GM18508 (cell line): ENCODE measurements around the gene RLIM.

Experiments
- ATAC-seq: cut with Tn5 transposase; IDR thresholded peaks from one replicate; pipeline ENCODE4 v1.9.1; 2021; ENCODE audit warnings: moderate number of reproducible peaks; ENCODE audit not compliant: insufficient read depth, unreplicated experiment

Gene RLIM

DNA sequence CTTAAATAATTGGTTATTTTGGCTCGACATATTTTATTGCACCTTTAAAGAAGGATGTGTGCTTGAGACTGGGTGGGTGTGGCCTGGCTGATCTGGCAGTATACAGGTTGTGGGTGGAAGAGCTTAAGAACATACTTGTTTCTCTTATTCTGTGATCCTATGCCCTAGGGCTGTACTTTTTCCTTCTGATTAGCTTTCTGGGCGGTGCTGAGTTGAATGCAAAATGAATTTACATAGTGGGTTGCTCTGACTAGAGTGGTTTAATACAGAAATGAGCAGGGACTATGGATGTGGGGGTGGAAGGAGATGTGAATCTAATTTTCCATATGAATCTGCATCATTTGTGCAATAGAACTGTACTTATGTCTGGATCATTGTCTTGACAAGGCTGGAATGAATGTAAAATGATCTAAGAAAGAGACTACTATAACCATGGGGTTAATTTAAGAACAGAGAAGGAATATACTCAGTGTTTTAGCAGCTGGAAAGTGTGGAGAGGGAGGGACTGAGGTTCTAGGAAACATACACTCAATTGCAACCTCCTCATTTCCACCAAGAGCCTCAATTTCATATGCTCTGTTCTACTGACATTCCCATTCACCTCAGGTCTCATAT lies 73.7 kb downstream of the RLIM start:
- ATAC-seq = no peak

DNA sequence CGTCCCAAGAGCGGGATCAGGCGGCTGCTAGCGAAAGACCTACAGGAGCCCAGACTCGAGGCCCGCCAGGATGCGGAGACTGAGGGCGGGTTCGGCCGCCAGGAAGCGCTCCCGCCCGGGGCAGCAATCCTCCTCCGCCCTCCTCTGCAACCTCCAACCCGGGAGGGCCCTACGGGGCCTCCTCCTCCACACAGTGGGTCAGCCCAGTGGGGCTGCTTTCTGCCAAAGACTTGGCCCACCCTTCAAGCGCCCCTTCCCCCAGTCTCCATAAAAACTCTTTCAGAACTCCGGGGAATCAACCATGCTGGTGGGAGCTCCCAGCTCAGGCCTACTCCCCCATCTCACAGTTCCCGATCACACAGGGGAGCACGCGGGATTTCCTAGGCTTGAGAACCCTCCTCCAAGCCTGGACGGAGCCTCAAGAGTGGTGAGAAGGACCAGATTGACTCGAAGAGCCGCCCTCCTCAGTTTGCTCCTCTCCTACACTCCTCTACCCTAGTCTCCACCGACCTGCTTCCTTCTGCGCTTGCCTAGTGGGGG lies 77.5 kb downstream of the RLIM start:
- no peak for ATAC-seq

DNA sequence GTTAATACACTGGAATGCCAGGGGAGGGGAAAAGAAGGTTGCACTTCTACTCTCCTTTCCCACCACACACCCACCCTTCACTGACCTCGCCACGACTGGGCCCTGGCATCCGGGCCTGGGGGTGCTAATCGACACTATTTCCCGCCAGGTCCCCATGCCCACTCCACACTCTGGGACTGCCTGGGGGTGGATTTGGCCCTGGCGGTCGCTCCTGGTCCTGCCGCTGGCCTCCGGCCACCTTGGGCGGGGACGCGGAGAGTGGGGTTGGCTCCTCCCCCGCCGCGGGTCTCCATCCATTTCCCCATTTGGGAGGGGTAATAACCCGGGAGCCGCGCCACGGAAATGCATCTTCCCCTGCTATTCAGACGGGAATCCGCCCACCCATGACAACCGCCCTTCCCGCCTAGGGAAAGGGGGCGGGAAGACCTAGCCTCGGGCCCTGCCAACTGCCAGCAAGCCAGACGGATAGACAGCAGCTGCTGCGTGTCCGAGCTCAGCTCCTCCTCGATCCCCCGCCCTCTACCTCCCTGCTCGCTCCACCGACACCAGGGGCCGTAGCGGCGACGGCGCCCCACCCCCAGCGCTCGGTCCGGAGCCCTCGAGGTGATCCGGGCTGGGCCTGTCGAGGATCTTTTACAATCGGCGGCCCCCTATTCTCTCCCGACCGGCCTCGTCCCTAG lies 78.1 kb downstream of the RLIM start:
- no peak for ATAC-seq

DNA sequence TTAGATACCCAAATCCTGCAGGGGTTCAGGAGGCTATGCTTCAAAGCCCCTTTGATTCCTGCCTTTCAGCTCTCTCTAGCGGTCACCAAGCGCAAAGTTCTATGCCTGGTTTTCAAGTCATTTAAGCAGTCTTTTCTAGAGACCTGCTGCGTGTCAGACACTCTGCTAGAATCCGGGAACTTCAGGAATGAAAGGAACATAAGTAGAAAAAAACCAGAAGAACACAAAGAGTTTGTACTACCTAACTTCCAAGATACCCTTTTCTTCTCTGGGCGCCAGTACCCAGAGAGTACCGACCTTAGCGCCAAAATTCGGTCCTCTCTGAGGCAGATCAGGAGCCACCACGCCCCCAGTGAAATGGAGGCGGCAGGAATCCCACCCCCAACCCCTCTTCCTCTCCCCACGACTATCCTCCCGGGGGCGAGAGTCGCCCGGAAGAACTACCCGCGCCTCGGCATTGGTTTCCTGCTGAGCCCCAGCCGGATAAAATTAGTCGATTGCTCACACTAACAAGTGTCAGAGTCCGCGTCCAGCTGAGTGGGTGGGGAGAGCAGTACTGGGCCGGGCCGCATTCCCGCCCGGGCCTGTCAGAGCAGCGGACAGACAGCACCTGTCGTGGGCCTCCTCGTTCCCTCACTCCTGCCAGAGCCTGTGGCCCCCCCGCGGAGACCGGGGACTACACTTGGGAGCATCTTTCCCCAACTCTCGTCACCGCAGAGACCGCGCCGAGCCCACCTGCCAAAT lies 78.8 kb downstream of the RLIM start:
- ATAC-seq = no peak
